ENCODE data around the gene KCNS1. TPM values are rescaled to one million over a fixed set of nuclear protein-coding genes. Genes with fewer than 3 reads are reported as not detected.

KCNS1 gene
- total RNA-seq, 1 experiment from 2014 or later = 0.98 TPM

GRCh38 chr20:45044084-45044573, 56.8 kb downstream of the KCNS1 start:
- H4K91ac ChIP-seq (ENCODE audit: insufficient read length, low read depth, low read length) = no peak overlapping the region
- H3K9me3 Mint-ChIP-seq = peaks cover 6 to 8% of the 10 kb centered on the region in 2 experiments
- H3K23me2 ChIP-seq (ENCODE audit: insufficient read length, low read depth, low read length, poor library complexity, severe bottlenecking) = no peaks in the 10 kb centered on the region
- H3K23ac ChIP-seq (ENCODE audit: insufficient read length, low read depth, low read length) = no peak overlapping the region
- peak overlapping the region in 2 of 3 experiments; percentile 77 to 78; a peak in 2 of 7 replicates for H3K27ac Mint-ChIP-seq
- H3K56ac ChIP-seq (ENCODE audit: insufficient read length, low read depth, low read length) = no peak overlapping the region
- no peak overlapping the region for H2AK5ac ChIP-seq (ENCODE audit: insufficient read length, low read length)
- no CpG with 5 or more reads among the region's 5 CpGs for WGBS (ENCODE audit: extremely low coverage, insufficient read length, low lambda C conversion rate)
- TF ChIP-seq, protein P1, sequence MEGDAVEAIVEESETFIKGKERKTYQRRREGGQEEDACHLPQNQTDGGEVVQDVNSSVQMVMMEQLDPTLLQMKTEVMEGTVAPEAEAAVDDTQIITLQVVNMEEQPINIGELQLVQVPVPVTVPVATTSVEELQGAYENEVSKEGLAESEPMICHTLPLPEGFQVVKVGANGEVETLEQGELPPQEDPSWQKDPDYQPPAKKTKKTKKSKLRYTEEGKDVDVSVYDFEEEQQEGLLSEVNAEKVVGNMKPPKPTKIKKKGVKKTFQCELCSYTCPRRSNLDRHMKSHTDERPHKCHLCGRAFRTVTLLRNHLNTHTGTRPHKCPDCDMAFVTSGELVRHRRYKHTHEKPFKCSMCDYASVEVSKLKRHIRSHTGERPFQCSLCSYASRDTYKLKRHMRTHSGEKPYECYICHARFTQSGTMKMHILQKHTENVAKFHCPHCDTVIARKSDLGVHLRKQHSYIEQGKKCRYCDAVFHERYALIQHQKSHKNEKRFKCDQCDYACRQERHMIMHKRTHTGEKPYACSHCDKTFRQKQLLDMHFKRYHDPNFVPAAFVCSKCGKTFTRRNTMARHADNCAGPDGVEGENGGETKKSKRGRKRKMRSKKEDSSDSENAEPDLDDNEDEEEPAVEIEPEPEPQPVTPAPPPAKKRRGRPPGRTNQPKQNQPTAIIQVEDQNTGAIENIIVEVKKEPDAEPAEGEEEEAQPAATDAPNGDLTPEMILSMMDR (conservative IDR thresholded peaks at IDR 0.05) = peak; percentile 88
- H3T11ph ChIP-seq (ENCODE audit: low read length) = no peak overlapping the region
- H3K4ac ChIP-seq (ENCODE audit: low read depth, low read length) = no peak overlapping the region
- no peaks in the 10 kb centered on the region for H3K9me3 ChIP-seq (ENCODE audit: control insufficient read depth, low read depth, low read length)
- H3K4me2 ChIP-seq (ENCODE audit: insufficient read depth, insufficient read length, low read length) = no peak overlapping the region
- H2BK12ac ChIP-seq (ENCODE audit: insufficient read length, low read depth, low read length) = no peak overlapping the region
- no peak overlapping the region for H3K9ac ChIP-seq (ENCODE audit: extremely low read depth, insufficient read length, low read length)
- H4K8ac ChIP-seq (replicated peaks; ENCODE audit: insufficient read length, low read depth, low read length) = no peak overlapping the region
- H3K27me3 Mint-ChIP-seq (ENCODE audit: low read depth) = no peaks in the 10 kb centered on the region
- no peak overlapping the region for H2BK5ac ChIP-seq (ENCODE audit: insufficient read length, low read length)
- H2BK120ac ChIP-seq (ENCODE audit: low read depth, low read length, poor library complexity, severe bottlenecking) = no peak overlapping the region
- H3K36me3 Mint-ChIP-seq (ENCODE audit: insufficient read depth in 1 of 3, low read depth in 3 of 3) = peaks cover 9 to 21% (median 12%) of the 10 kb centered on the region in 3 experiments
- H3K14ac ChIP-seq (ENCODE audit: insufficient read depth, low read length) = no peak overlapping the region
- H4K20me1 ChIP-seq (ENCODE audit: control insufficient read depth, insufficient read depth, insufficient read length) = no peaks in the 10 kb centered on the region
- no peak overlapping the region for H4K5ac ChIP-seq (ENCODE audit: insufficient read length, low read depth, low read length)
- no peak overlapping the region for H3K27ac ChIP-seq (ENCODE audit: insufficient read length, low read depth, low read length)
- H3K4me3 Mint-ChIP-seq = no peak overlapping the region
- no peaks in the 10 kb centered on the region for H3K79me2 ChIP-seq (ENCODE audit: insufficient read depth, low read length)
- H2AFZ ChIP-seq (ENCODE audit: low read length) = no peak overlapping the region
- no peak overlapping the region for H3K18ac ChIP-seq (ENCODE audit: insufficient read length, low read depth, low read length)
- H3K4me1 ChIP-seq (ENCODE audit: insufficient read depth, low read length) = peaks cover 3% of the 10 kb centered on the region; the same call in 1 of the 2 replicates
- H3K27me3 ChIP-seq (ENCODE audit: insufficient read depth, low read length) = no peaks in the 10 kb centered on the region
- H3K79me1 ChIP-seq (ENCODE audit: insufficient read depth, low read depth, low read length, poor library complexity, severe bottlenecking) = no peaks in the 10 kb centered on the region
- H2BK15ac ChIP-seq (ENCODE audit: low read depth, low read length) = no peak overlapping the region
- DNase-seq = peak; percentile 38
- no peak overlapping the region for H2BK20ac ChIP-seq (ENCODE audit: low read depth, low read length, poor library complexity, severe bottlenecking)
- H3K4me1 Mint-ChIP-seq = peaks cover 22 to 27% of the 10 kb centered on the region in 2 experiments
